OCI-M2 (cell line): Measurements from ENCODE around the gene MPP4.
"Not testable (repeated sequence)": the region's sequence is repeated elsewhere in the genome, so short reads cannot be mapped to it uniquely, and the experiment has no call there.

Source experiments
- DNase-seq: peaks from one replicate; lab custom pipeline; 2025; ENCODE audit not compliant: unreplicated experiment; lab: John Stamatoyannopoulos, UW

MPP4 gene

GRCh38 chr2:201673546-201673945 is 24.9 kb downstream of the MPP4 start:
- DNase-seq = no peak

- DNase-seq = not testable (repeated sequence)
Measured at GRCh38 chr2:201671205-201671604, 27.2 kb downstream of the MPP4 start.

- no peak for DNase-seq
Measured at GRCh38 chr2:201669865-201670264, 28.6 kb downstream of the MPP4 start.

- DNase-seq = peak; percentile 16
Measured at GRCh38 chr2:201668402-201668910, 30.0 kb downstream of the MPP4 start.

- DNase-seq = no peak
Measured at GRCh38 chr2:201664334-201664733, 34.1 kb downstream of the MPP4 start.

GRCh38 chr2:201661366-201661765 is 37.1 kb downstream of the MPP4 start:
- DNase-seq = no peak

- no peak for DNase-seq
Measured at GRCh38 chr2:201660293-201660895, 38.0 kb downstream of the MPP4 start.

GRCh38 chr2:201656740-201657139 is 41.7 kb downstream of the MPP4 start:
- no peak for DNase-seq

- DNase-seq = no peak
Measured at GRCh38 chr2:201656102-201656501, 42.3 kb downstream of the MPP4 start.

GRCh38 chr2:201654616-201655384 is 43.6 kb downstream of the MPP4 start:
- no peak for DNase-seq

GRCh38 chr2:201653221-201653620 is 45.2 kb downstream of the MPP4 start:
- no peak for DNase-seq

- DNase-seq = no peak
Measured at GRCh38 chr2:201649442-201649841, 49.0 kb downstream of the MPP4 start.

GRCh38 chr2:201647431-201647830 is 51.0 kb downstream of the MPP4 start:
- no peak for DNase-seq

GRCh38 chr2:201644001-201644400 is 54.4 kb downstream of the MPP4 start:
- no peak for DNase-seq

GRCh38 chr2:201643216-201643890 is 55.1 kb downstream of the MPP4 start, which contains the start of gene TMEM237:
Gene TMEM237 (minus strand): TSS chr2:201643503. CDS start chr2:201643400, 103 bp downstream.
- DNase-seq = no peak

- no peak for DNase-seq
Measured at GRCh38 chr2:201642579-201643215, 55.7 kb downstream of the MPP4 start.

- no peak for DNase-seq
Measured at GRCh38 chr2:201642086-201642578, 56.3 kb downstream of the MPP4 start.

GRCh38 chr2:201639205-201639604 is 59.2 kb downstream of the MPP4 start:
- no peak for DNase-seq

- no peak for DNase-seq
Measured at GRCh38 chr2:201638326-201638725, 60.1 kb downstream of the MPP4 start.

- DNase-seq = no peak
Measured at GRCh38 chr2:201633661-201634249, 64.7 kb downstream of the MPP4 start.

- DNase-seq = no peak
Measured at GRCh38 chr2:201631041-201631440, 67.4 kb downstream of the MPP4 start.
